Fibroblast of the aortic adventitia (primary cell): ENCODE measurements around the gene CCDC91. TPM values are rescaled to one million over a fixed set of nuclear protein-coding genes. Genes with fewer than 3 reads are reported as not detected.

ENCODE experiments used
- DNase-seq: peaks from one replicate; pipeline ENCODE4 v3.0.0-alpha.2; 2010; ENCODE audit warnings: low read depth
- H3K4me3 ChIP-seq: 2 replicates; pipeline ENCODE4 v1.5.1; 2011; ENCODE audit warnings: low read depth, mild to moderate bottlenecking, control low read depth, low read length, moderate library complexity
- total RNA-seq: library from RNA; depleted of rRNA; stranded (reverse); fragments of >200 nt; gene quantifications from 2 replicates; pipeline ENCODE4 v1.2.3, GENCODE V29; 2012; ENCODE audit warnings: low replicate concordance
- TF ChIP-seq, protein P1 (sequence below): IDR thresholded peaks from 2 replicates; pipeline ENCODE4 v1.5.1; 2011; ENCODE audit warnings: mild to moderate bottlenecking, low read length, control low read depth, inconsistent platforms; ENCODE audit not compliant: insufficient read depth

CCDC91 gene
- total RNA-seq, 1 donor, result 37.4 TPM

DNA sequence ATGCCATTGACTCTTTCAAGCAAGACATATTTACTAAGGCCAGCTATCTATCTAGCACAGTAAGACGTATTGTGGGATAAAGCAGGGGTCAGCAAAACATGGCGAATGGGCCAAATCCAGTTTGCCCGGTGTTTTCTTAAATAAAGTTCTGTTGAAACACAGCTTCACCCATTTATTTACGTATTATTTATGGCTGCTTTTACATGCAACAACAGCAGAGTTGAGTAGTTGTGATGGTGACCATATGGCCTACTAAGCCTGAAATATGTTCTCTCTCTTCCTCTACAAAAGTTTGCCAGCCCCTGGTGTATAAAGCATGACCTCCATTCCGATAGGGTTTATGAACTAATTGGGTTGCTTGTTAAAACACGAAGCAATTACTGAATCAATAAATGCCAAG lies 322.1 kb downstream of the CCDC91 start:
- TF ChIP-seq, protein P1, sequence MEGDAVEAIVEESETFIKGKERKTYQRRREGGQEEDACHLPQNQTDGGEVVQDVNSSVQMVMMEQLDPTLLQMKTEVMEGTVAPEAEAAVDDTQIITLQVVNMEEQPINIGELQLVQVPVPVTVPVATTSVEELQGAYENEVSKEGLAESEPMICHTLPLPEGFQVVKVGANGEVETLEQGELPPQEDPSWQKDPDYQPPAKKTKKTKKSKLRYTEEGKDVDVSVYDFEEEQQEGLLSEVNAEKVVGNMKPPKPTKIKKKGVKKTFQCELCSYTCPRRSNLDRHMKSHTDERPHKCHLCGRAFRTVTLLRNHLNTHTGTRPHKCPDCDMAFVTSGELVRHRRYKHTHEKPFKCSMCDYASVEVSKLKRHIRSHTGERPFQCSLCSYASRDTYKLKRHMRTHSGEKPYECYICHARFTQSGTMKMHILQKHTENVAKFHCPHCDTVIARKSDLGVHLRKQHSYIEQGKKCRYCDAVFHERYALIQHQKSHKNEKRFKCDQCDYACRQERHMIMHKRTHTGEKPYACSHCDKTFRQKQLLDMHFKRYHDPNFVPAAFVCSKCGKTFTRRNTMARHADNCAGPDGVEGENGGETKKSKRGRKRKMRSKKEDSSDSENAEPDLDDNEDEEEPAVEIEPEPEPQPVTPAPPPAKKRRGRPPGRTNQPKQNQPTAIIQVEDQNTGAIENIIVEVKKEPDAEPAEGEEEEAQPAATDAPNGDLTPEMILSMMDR, result no peak
- no peak overlapping the region for H3K4me3 ChIP-seq
- no peak for DNase-seq

DNA sequence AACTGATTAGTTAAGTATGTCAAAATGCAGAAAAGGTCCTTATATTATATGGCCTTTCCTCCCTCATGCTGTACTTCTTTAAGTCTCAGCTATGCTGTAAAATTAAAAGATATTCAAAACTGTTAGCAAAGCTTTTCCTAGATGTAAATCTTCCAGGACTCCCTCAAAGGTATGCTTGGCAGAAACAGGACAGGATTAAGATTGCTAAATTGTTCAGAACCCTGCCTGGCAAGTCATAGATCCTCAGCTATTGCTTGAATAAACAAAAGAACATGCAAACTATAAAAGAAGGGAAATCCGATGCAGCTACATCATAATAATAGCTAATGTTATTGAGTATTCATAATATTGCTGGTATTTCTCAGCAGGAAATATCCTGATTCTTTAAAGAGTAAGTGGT lies 322.6 kb downstream of the CCDC91 start:
- TF ChIP-seq, protein P1, result no peak
- no peak overlapping the region for H3K4me3 ChIP-seq
- DNase-seq, result no peak

DNA sequence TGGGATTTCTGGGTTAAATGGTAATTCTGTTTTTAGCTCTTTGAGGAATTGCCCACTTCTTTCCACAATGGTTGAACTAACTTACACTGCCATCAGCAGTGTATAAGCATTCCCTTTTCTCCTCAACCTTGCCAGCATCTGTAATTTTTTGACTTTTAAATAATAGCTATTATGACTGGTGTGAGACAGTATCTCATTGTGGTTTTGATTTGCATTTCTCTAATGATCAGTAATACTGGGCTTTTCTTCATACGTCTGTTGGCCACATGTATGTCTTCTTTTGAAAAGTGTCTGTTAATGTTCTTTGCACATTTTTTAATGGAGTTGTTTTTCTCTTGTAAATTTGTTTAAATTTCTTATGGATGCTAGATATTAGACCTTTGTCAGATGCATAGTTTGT lies 323.7 kb downstream of the CCDC91 start:
- DNase-seq, result no peak
- TF ChIP-seq, protein P1, result no peak
- H3K4me3 ChIP-seq, result no peak overlapping the region

DNA sequence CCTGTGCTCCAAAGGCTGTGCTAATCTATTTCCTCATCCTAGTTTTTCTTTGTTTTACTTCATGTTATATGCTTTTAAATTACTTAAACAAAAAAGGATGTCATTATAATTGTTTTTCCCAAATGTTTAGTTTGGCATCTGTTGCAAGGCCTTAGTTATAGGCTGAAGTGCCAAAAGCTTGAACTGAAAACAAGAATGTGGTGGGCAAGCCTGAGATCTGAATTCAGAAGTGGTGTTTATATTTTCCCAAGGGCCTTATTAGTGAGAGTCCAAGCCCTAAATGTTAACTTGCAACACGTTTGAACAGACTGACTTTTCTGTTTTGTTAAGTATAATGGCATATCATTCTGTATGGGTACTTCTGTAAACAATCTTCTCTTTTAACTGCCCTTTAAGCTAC lies 326.8 kb downstream of the CCDC91 start:
- TF ChIP-seq, protein P1, result no peak
- no peak overlapping the region for H3K4me3 ChIP-seq
- no peak for DNase-seq

DNA sequence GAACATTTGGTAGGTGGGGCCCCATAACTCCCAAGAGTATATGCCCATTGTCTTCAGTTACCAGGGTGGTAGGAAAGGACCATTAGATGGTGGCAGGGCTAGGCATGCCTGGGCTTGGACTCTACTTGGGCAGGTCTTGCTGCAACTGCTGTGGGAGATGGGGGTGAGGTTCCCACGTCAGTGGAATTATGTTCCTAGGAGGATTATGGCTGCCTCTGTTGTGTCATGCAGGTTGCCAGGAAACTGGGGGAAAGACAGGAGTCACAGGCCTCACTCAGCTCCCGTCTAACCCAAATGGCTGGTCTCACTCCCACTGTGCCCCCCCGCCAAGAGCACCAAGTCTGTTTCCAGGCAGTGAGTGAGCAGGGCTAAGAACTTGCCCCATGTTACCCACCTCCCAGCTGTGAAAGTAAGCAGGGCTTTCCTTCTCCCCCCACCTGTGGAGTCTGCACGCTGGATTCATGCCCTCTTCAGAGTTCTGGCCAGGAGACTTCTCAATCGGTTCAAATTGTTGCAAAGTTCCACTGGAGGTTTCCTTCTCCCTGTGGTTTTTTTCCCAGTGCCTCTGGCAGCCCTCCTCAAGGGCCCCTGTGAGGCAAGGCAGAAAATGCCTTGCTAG lies 337.5 kb downstream of the CCDC91 start:
- DNase-seq, result no peak
- H3K4me3 ChIP-seq, result no peak overlapping the region
- TF ChIP-seq, protein P1, result no peak

DNA sequence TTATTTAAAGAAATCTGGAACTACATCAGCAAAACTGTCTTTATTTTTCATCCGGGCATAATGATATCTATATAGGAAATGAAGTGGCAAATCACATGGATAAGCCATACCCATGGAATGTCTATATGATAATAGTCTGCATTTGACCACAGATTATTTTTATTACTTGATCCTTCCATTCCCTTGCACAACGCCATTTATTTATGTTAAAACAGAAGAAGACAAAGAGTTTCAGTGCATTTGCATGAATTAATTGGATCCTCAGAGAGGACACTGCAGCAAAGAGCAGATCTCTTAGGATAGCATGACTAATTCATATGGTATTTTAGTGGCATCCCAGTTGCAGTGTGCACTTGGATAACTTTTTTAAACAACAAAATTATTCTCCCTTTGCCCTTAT lies 345.0 kb downstream of the CCDC91 start:
- H3K4me3 ChIP-seq, result no peak overlapping the region
- DNase-seq, result peak; percentile 67
- TF ChIP-seq, protein P1, result no peak

DNA sequence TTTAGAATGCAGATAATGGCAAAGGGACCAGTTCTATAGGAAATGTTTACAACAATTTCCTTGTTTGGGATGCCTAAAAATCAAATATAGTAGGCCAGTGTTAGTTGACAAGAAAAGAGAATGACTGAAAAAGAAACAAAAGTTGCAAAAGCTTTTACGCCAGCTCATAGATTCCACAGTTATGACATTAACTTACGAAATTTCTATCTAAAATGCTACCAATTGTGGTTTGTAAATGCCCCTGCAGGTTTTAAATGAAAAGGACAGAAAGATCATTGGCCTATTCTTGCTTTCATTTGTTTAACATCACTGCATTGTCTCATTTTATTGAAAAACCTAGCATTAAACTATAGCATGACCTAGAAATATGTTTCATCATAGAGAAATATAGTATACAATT lies 345.8 kb downstream of the CCDC91 start:
- peak; percentile 87 for DNase-seq
- TF ChIP-seq, protein P1, result peak; percentile 35
- no peak overlapping the region for H3K4me3 ChIP-seq
